Keratinocyte (primary cell): ENCODE measurements around the gene DPP10. TPM values are rescaled to one million over a fixed set of nuclear protein-coding genes. Genes with fewer than 3 reads are reported as not detected.

Experiments
- DNase-seq: peaks from one replicate; pipeline ENCODE4 v3.0.0-alpha.2; 2011; ENCODE audit warnings: low read depth, missing footprints, low spot score
- FAIRE-seq: peaks from 2 replicates; lab custom pipeline; 2011; peaks lifted over from hg19 to GRCh38; lab: Jason Lieb, UNC
- H2AFZ ChIP-seq: 2 replicates; pipeline ENCODE4 v1.6.0; 2012; ENCODE audit warnings: low read length, control low read depth, inconsistent platforms; ENCODE audit not compliant: control insufficient read depth
- H3K27ac ChIP-seq: 2 replicates; pipeline ENCODE4 v1.5.1; 2011; ENCODE audit warnings: low read length; ENCODE audit not compliant: control insufficient read depth, insufficient read depth
- H3K27me3 ChIP-seq: 3 replicates; pipeline ENCODE4 v1.6.0; 2011; ENCODE audit warnings: low read length; ENCODE audit not compliant: control insufficient read depth, insufficient read depth; ENCODE audit errors: extremely low read depth
- H3K36me3 ChIP-seq, 2 experiments: 2 replicates in 1 of 2; 3 replicates in 1 of 2; pipeline ENCODE4 v1.5.1; 2011; ENCODE audit warnings: low read length in 2 of 2, mild to moderate bottlenecking in 1 of 2; ENCODE audit not compliant: control insufficient read depth in 2 of 2, insufficient read depth in 2 of 2; ENCODE audit errors: extremely low read depth in 1 of 2
- H3K4me1 ChIP-seq: 3 replicates; pipeline ENCODE4 v1.5.1; 2011; ENCODE audit warnings: low read length; ENCODE audit not compliant: control insufficient read depth, insufficient read depth; ENCODE audit errors: extremely low read depth
- H3K4me2 ChIP-seq: 3 replicates; pipeline ENCODE4 v1.6.0; 2011; ENCODE audit warnings: low read depth, low read length; ENCODE audit not compliant: control insufficient read depth, insufficient read depth; ENCODE audit errors: extremely low read depth
- H3K4me3 ChIP-seq, 3 experiments: fragments of 200-600 bp in 1 of 3; sonication (generic) in 1 of 3; 2 replicates in 2 of 3; 3 replicates in 1 of 3; pipeline ENCODE4 v1.5.1; 2011 to 2016; ENCODE audit warnings: low read length in 3 of 3, mild to moderate bottlenecking in 3 of 3, control low read depth in 2 of 3, inconsistent platforms in 1 of 3, low read depth in 1 of 3, mixed read lengths in 1 of 3, mixed run types in 1 of 3, moderate library complexity in 1 of 3; ENCODE audit not compliant: control insufficient read depth in 2 of 3, insufficient read depth in 2 of 3; ENCODE audit errors: extremely low read depth in 1 of 3
- H3K79me2 ChIP-seq: 2 replicates; pipeline ENCODE4 v1.6.0; 2012; ENCODE audit warnings: low read length; ENCODE audit not compliant: control insufficient read depth, insufficient read depth
- H3K9ac ChIP-seq: 3 replicates; pipeline ENCODE4 v1.6.0; 2011; ENCODE audit warnings: low read length; ENCODE audit not compliant: control insufficient read depth, insufficient read depth; ENCODE audit errors: extremely low read depth
- H3K9me1 ChIP-seq: 3 replicates; pipeline ENCODE4 v1.6.0; 2011; ENCODE audit warnings: low read length; ENCODE audit not compliant: control insufficient read depth, insufficient read depth; ENCODE audit errors: extremely low read depth
- H3K9me3 ChIP-seq: 2 replicates; pipeline ENCODE4 v1.5.1; 2012; ENCODE audit warnings: low read depth, low read length; ENCODE audit not compliant: control insufficient read depth
- H4K20me1 ChIP-seq: 3 replicates; pipeline ENCODE4 v1.6.0; 2011; ENCODE audit warnings: low read length; ENCODE audit not compliant: control insufficient read depth, insufficient read depth; ENCODE audit errors: extremely low read depth
- EZH2 ChIP-seq: IDR thresholded peaks from one replicate; pipeline ENCODE4 v1.6.1; 2012; ENCODE audit warnings: inconsistent platforms, mild to moderate bottlenecking, low read length, moderate library complexity
- dilution Hi-C: fragments of 300-500 bp; cut with MboI; formaldehyde crosslinking; loops from one replicate; pipeline ENCODE4 v1.7.0; 2020; ENCODE audit warnings: low sequenced_read_pairs; ENCODE audit not compliant: extremely low pct_ligation_motif_present
- polyA plus RNA-seq, 5 experiments: library from polyadenylated mRNA; depleted of rRNA in 3 of 5; stranded (reverse) in 3 of 5; stranded (forward) in 1 of 5; unstranded in 1 of 5; fragments of >200 nt; gene quantifications; 1 replicate in 1 of 5; 2 replicates in 3 of 5; 3 replicates in 1 of 5; pipeline versions ENCODE4 v1.2.1 to v1.2.3, GENCODE V29; 2011 to 2012; ENCODE audit warnings: missing spikeins in 2 of 5, low read depth in 1 of 5, low replicate concordance in 1 of 5
- TF ChIP-seq, protein P1 (sequence below), 3 experiments: IDR thresholded peaks in 1 of 3; conservative IDR thresholded peaks in 1 of 3; optimal IDR thresholded peaks in 1 of 3; 2 replicates in 2 of 3; 3 replicates in 1 of 3; pipeline versions ENCODE3 to v1.5.1; 2011; ENCODE audit warnings: low read length in 3 of 3, mild to moderate bottlenecking in 3 of 3, moderate library complexity in 2 of 3, control low read depth in 1 of 3, inconsistent platforms in 1 of 3; ENCODE audit not compliant: insufficient read depth in 2 of 3; ENCODE audit errors: extremely low read depth in 1 of 3

DPP10 gene
- polyA plus RNA-seq, 1 donor (not counting 4 experiments of a cell fraction or from before 2014, with no cell fraction given), result not detected

- Histone ChIP-seq H2AFZ (no peak overlapping the region), H3K4me3 (no peak overlapping the region), H3K36me3 (no peaks in the 10 kb centered on the region), H3K4me2 (no peak overlapping the region), H4K20me1 (no peaks in the 10 kb centered on the region), H3K9ac (no peak overlapping the region), H3K79me2 (no peaks in the 10 kb centered on the region), H3K4me1 (no peaks in the 10 kb centered on the region), H3K9me3 (no peaks in the 10 kb centered on the region), H3K27me3 (no peaks in the 10 kb centered on the region), H3K9me1 (no peaks in the 10 kb centered on the region), H3K27ac (no peak overlapping the region)
- DNase-seq, result no peak
- FAIRE-seq, result no peak
- dilution Hi-C loops, result no loop called here
- no peak for TF ChIP-seq EZH2
- TF ChIP-seq, protein P1, sequence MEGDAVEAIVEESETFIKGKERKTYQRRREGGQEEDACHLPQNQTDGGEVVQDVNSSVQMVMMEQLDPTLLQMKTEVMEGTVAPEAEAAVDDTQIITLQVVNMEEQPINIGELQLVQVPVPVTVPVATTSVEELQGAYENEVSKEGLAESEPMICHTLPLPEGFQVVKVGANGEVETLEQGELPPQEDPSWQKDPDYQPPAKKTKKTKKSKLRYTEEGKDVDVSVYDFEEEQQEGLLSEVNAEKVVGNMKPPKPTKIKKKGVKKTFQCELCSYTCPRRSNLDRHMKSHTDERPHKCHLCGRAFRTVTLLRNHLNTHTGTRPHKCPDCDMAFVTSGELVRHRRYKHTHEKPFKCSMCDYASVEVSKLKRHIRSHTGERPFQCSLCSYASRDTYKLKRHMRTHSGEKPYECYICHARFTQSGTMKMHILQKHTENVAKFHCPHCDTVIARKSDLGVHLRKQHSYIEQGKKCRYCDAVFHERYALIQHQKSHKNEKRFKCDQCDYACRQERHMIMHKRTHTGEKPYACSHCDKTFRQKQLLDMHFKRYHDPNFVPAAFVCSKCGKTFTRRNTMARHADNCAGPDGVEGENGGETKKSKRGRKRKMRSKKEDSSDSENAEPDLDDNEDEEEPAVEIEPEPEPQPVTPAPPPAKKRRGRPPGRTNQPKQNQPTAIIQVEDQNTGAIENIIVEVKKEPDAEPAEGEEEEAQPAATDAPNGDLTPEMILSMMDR (optimal IDR thresholded peaks at IDR 0.05 in 1 of 3, IDR thresholded peaks at IDR 0.05 in 1 of 3, conservative IDR thresholded peaks at IDR 0.05 in 1 of 3; ENCODE audit: extremely low read depth in 1 of 3, insufficient read depth in 2 of 3, low read length in 3 of 3), result no peak
Observed at GRCh38 chr2:115201386-115201785, 758.9 kb downstream of the DPP10 start.

DNA sequence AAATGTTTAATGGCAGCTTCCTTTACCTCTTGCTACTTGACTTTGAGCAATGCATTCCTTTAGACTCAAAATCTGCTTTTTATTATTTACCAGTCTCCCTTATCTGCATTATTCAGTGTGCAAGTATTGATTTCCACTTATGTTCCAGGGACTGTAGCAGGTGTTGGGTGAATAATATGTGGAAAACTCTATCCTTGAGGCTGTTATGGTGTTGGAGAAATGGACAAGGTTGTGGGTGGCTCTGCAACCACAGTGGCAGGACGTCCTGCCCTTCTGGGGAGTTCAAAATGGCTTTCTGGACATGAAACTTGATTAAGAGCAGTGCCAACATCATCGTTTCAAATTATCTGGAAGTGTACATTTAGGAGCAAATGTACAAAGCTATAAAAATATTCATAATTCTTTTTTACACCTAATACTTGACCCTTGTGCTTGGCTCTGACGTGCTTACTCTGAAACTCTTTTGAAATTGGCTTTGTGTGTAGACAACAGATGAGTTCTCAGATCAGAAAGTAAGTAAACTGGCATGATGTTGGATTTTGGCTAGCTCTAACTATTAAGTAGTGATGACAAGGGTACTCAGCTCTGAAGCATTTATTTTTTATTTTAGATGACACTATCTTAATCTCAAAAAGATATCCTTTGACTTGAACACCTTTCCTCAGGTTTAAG lies 766.2 kb downstream of the DPP10 start:
- Histone ChIP-seq H3K9ac (no peak overlapping the region), H3K4me2 (no peak overlapping the region), H3K27me3 (no peaks in the 10 kb centered on the region), H3K4me3 (no peak overlapping the region), H3K4me1 (no peaks in the 10 kb centered on the region), H3K9me1 (no peaks in the 10 kb centered on the region), H3K79me2 (no peaks in the 10 kb centered on the region), H4K20me1 (no peaks in the 10 kb centered on the region), H2AFZ (no peak overlapping the region), H3K36me3 (no peaks in the 10 kb centered on the region), H3K9me3 (no peaks in the 10 kb centered on the region), H3K27ac (no peak overlapping the region)
- no peak for DNase-seq
- dilution Hi-C loops, result no loop called here
- FAIRE-seq, result no peak
- TF ChIP-seq, protein P1 (optimal IDR thresholded peaks at IDR 0.05 in 1 of 3, IDR thresholded peaks at IDR 0.05 in 1 of 3, conservative IDR thresholded peaks at IDR 0.05 in 1 of 3; ENCODE audit: extremely low read depth in 1 of 3, insufficient read depth in 2 of 3, low read length in 3 of 3), result no peak
- TF ChIP-seq EZH2, result no peak
